ENCODE data around the gene CCDC178.
A peak's percentile ranks its signal among the peaks of the same experiment; 100 is the strongest.

Gene CCDC178

GRCh38 chr18:32920796-32921787 is 519.4 kb downstream of the CCDC178 start:
- DNase-seq (ENCODE audit: low read depth, low spot score), result peak; percentile 83

GRCh38 chr18:32919799-32920198 is 520.7 kb downstream of the CCDC178 start:
- peak; percentile 35 for DNase-seq (ENCODE audit: low read depth, low spot score)

- DNase-seq (ENCODE audit: low read depth, low spot score), result no peak
These were observed 521.8 kb downstream of the CCDC178 start for GRCh38 chr18:32918692-32919250.

GRCh38 chr18:32915516-32915915 is 525.0 kb downstream of the CCDC178 start:
- no peak for DNase-seq (ENCODE audit: low read depth, low spot score)

GRCh38 chr18:32911660-32912284 is 528.7 kb downstream of the CCDC178 start:
- peak; percentile 16 for DNase-seq (ENCODE audit: low read depth, low spot score)

- peak; percentile 35 for DNase-seq (ENCODE audit: low read depth, low spot score)
These were observed 529.7 kb downstream of the CCDC178 start for GRCh38 chr18:32910694-32911296.

- DNase-seq (ENCODE audit: low read depth, low spot score), result no peak
These were observed 530.5 kb downstream of the CCDC178 start for GRCh38 chr18:32909798-32910561.

- DNase-seq (ENCODE audit: low read depth, low spot score), result no peak
These were observed 532.1 kb downstream of the CCDC178 start for GRCh38 chr18:32908424-32908805.

- no peak for DNase-seq (ENCODE audit: low read depth, low spot score)
These were observed 532.7 kb downstream of the CCDC178 start for GRCh38 chr18:32907648-32908423.

- no peak for DNase-seq (ENCODE audit: low read depth, low spot score)
These were observed 533.3 kb downstream of the CCDC178 start for GRCh38 chr18:32907311-32907585.

- DNase-seq (ENCODE audit: low read depth, low spot score), result peak; percentile 56
These were observed 533.8 kb downstream of the CCDC178 start for GRCh38 chr18:32906506-32907310.

GRCh38 chr18:32905651-32906050 is 534.9 kb downstream of the CCDC178 start:
- no peak for DNase-seq (ENCODE audit: low read depth, low spot score)

GRCh38 chr18:32902568-32903330 is 537.8 kb downstream of the CCDC178 start:
- no peak for DNase-seq (ENCODE audit: low read depth, low spot score)

- no peak for DNase-seq (ENCODE audit: low read depth, low spot score)
These were observed 540.7 kb downstream of the CCDC178 start for GRCh38 chr18:32899819-32900218.

- DNase-seq (ENCODE audit: low read depth, low spot score), result no peak
These were observed 543.6 kb downstream of the CCDC178 start for GRCh38 chr18:32896776-32897547.

- no peak for DNase-seq (ENCODE audit: low read depth, low spot score)
These were observed 546.6 kb downstream of the CCDC178 start for GRCh38 chr18:32893915-32894314.

- DNase-seq (ENCODE audit: low read depth, low spot score), result no peak
These were observed 548.7 kb downstream of the CCDC178 start for GRCh38 chr18:32891797-32892196.

GRCh38 chr18:32891130-32891529 is 549.4 kb downstream of the CCDC178 start:
- DNase-seq (ENCODE audit: low read depth, low spot score), result no peak

All from astrocyte of the hippocampus (primary cell).